Upper lobe of left lung (tissue), 4 donors: ENCODE results near the gene OGFR.

Source experiments
- CTCF ChIP-seq, 6 experiments: fragments of 450-650 bp in 4 of 6; fragments of 200-600 bp in 2 of 6; sonication (generic) in 2 of 6; IDR thresholded peaks; one replicate each; pipeline ENCODE4 v1.5.1; 2016 to 2019; ENCODE audit warnings: antibody characterized with exemption in 6 of 6
- POLR2A ChIP-seq, 4 donors: fragments of 450-650 bp; IDR thresholded peaks; one replicate each; pipeline ENCODE4 v1.5.1; 2016 to 2017; ENCODE audit warnings: antibody characterized with exemption in 4 of 4, mild to moderate bottlenecking in 2 of 4
- POLR2AphosphoS5 ChIP-seq, 2 donors: sonication (generic); formaldehyde crosslinking; IDR thresholded peaks; one replicate each; pipeline ENCODE4 v1.5.1; 2017; ENCODE audit warnings: antibody characterized with exemption in 2 of 2

GRCh38 chr20:62760471-62760855, 44.2 kb upstream of the OGFR start:
- no peak for TF ChIP-seq CTCF (IDR thresholded peaks at IDR 0.05)
- no peak for TF ChIP-seq POLR2A (IDR thresholded peaks at IDR 0.05)
- TF ChIP-seq POLR2AphosphoS5 (IDR thresholded peaks at IDR 0.05) = no peak
